GM18519 (cell line): ENCODE results near the gene NDUFB6.
"Not testable (repeated sequence)": the region's sequence is repeated elsewhere in the genome, so short reads cannot be mapped to it uniquely, and the experiment has no call there.

Experiments
- ATAC-seq: cut with Tn5 transposase; IDR thresholded peaks from one replicate; pipeline ENCODE4 v1.9.1; 2021; ENCODE audit warnings: mild to moderate bottlenecking, moderate library complexity; ENCODE audit not compliant: unreplicated experiment, low FRiP score

The NDUFB6 gene

DNA sequence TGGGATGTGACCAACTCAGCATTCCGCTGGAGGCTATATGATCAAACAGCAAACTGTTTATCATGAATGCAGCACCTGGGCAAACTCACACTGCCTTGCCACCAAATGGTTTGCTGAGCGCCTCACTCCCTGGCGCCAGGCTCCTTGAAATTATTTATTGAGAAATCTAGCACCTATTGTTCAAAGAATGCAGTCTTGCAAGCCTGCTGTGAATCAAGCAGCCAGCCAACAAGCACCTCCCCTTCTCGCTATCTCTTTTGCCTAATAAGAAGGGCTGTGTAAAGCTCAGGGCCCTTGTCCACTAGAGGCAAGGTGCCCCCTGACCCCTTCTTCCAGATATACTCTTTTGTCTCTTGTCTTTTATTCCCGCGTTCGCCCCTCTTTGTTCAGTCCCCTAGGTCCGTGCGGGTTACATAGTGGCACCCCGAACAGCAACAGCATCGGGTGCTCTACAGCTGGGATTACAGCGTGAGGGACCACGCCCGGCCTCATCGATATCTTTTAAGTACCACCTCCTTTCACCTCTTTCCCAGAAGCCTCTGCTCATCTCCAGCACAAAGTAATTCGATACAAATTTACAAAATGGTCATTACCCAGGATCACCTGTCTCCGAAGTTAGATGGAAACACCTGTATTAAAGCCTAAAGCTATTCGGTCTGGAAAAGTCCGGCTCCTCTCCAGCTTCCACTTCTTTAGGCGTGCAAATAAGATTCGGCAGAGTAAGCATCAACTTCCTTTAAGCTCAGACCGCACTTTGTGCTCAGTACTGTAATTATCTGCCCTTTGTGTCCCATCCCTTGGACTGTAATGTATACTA, 47.9 kb downstream of the NDUFB6 start:
- ATAC-seq: peak; percentile 18

DNA sequence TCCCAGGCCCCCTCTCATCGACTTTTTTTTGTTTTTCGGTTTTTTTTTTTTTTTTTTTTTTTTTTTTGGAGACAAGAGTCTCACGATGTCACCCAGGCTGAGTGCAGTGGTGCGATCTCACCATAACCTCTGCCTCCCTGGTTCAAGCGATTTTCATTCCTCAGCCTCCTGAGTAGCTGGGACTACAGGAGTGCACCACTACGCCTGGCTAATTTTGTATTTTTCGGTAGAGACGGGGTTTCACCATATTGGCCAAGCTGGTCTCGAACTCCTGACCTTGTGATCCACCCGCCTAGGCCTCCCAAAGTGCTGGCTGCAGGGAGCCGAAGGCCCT, 48.4 kb downstream of the NDUFB6 start:
- not testable (repeated sequence) for ATAC-seq

DNA sequence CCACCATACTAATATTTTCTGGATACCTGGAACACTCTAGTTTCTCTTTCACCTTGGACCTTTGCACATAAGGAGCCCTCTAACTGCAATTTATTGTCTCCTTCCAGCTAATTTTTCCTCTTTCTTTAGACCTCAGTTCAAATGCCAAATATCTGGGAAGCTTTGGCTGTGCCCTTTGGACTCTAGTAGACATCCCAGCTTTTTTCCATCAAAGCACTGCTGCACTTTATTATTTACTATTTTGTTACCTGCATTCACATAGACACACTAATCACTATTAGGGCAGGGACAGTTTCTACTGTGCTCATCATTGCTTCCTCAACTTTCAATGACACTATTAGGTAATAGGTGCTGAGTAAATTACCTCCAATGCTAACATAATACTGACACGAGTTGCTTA, 49.0 kb downstream of the NDUFB6 start:
- ATAC-seq: no peak

DNA sequence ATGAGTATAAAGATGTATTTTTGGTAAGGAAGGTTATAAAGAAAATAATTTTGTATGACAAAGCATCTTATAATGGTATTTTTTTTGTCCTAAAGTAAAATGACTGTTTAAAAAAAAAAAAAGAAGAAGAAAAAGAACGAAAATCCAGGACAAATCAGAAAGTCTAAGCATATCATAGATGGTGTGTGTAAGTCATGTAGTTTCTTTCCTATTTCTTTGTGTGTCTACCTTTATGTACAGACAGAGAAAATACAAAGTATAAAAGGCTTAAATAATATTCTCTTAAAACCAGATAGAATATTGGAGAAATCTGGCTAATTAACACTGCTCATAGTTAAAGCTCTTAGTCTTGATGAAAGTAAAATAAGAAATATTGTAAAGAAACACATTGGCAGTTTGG, 54.7 kb downstream of the NDUFB6 start:
- ATAC-seq: no peak

DNA sequence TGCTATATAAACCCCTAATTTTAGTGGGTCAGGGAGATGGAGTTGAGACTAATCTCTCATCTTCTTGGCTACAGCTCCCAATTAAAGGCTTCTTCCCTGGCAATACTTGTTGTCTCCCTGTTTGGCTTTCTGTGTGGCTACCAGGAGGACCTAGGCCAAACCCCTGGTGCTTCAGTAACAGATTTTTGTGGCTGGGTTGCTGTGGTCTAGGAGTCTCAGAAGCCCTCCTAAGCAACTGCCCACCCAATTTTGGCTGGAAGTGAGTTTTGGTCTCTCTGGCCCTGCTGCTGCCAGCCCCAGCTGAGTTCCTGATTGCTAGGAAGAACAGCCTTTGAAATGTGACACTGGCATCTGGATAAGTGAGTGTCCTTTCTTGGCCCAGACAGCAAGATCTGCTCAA, 56.7 kb downstream of the NDUFB6 start:
- no peak for ATAC-seq

DNA sequence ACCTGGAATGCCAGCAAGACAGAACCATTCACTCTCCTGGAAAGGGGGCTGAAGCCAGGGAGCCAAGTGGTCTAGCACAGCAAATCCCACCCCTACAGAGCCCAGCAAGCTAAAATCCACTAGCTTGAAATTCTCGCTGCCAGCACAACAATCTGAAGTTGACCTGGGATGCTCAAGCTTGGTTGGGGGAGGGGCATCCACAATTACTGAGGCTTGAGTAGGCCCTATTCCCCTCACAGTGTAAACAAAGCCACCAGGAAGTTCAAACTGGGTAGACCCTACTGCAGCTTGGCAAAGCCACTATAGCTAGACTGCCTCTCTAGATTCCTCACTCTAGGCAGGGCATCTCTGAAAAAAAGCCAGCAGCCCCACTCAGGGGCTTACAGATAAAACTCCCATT, 64.2 kb downstream of the NDUFB6 start:
- ATAC-seq: no peak

DNA sequence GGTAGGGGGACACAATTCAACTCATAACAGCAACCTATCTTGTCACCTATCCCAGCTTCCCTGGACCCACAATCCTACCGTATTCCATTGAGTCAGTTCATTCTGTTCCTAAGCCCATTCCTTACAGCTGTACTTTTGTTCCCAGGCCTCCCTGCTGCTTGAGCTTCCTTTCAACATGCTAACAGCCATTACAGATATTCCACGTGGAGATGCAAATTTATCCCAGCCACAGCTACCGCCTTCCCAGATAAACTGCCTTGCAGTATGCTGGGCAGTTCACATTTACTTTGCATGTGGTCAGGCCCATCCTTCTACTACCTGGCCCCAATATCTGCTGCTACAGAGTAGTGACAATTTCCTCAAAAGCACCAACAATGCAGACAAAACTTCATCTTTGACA, 70.0 kb downstream of the NDUFB6 start:
- ATAC-seq: no peak
